ENCODE results near the gene LAMA1.

DNA sequence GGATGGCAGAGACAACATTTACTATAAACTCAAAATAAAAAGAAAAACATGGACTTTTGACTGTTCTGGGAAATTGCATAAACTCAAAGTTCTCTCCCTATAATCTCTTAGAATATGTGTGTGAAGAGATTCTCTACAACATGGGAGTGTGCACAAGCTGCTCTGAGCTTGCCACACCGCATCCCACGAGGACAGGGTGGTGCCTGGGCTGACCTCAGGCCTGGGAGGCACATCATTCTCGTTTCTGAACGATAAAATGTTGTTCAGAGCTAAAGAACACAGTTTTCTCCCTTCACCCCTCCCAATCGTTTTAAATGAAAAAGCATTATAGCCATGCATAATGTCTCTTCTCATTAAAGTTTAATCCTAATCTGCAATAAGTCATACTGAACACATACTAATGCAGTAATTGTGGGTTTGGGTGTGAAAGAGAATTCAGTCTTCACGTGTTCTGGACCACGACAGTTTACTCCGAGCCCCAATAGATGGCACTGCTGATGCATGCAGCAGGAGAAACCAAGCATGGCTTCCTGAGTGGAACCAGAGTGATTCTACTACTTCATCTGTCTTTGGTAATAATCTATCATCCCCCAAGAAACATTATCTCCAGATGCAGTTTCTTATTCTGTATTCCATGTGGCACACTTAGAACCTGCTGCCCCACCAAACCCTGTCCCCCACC is 46.9 kb upstream of the LAMA1 start:
- TF ChIP-seq, protein P1, sequence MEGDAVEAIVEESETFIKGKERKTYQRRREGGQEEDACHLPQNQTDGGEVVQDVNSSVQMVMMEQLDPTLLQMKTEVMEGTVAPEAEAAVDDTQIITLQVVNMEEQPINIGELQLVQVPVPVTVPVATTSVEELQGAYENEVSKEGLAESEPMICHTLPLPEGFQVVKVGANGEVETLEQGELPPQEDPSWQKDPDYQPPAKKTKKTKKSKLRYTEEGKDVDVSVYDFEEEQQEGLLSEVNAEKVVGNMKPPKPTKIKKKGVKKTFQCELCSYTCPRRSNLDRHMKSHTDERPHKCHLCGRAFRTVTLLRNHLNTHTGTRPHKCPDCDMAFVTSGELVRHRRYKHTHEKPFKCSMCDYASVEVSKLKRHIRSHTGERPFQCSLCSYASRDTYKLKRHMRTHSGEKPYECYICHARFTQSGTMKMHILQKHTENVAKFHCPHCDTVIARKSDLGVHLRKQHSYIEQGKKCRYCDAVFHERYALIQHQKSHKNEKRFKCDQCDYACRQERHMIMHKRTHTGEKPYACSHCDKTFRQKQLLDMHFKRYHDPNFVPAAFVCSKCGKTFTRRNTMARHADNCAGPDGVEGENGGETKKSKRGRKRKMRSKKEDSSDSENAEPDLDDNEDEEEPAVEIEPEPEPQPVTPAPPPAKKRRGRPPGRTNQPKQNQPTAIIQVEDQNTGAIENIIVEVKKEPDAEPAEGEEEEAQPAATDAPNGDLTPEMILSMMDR (IDR thresholded peaks at IDR 0.05), result no peak
- TF ChIP-seq POLR2AphosphoS5 (IDR thresholded peaks at IDR 0.05), result no peak

Data from transverse colon (tissue), 4 donors.